Testis (tissue), 3 donors: ENCODE measurements around the gene EGR1. TPM values are rescaled to one million over a fixed set of nuclear protein-coding genes. Genes with fewer than 3 reads are reported as not detected.
"Not testable (repeated sequence)": the region's sequence is repeated elsewhere in the genome, so short reads cannot be mapped to it uniquely, and the experiment has no call there.

Source experiments
- DNase-seq: peaks from one replicate; pipeline ENCODE4 v3.0.0-alpha.2; 2019
- H3K27ac ChIP-seq, 2 donors: fragments of 200-600 bp; sonication (generic); one replicate each; pipeline ENCODE4 v1.5.1; 2019
- H3K27me3 ChIP-seq: fragments of 200-600 bp; sonication (generic); one replicate; pipeline ENCODE4 v1.5.1; 2019
- H3K36me3 ChIP-seq: fragments of 200-600 bp; sonication (generic); one replicate; pipeline ENCODE4 v1.5.1; 2017; ENCODE audit warnings: low read depth; ENCODE audit errors: missing control alignments
- H3K4me1 ChIP-seq: fragments of 200-600 bp; sonication (generic); one replicate; pipeline ENCODE4 v1.5.1; 2019
- H3K4me3 ChIP-seq, 2 donors: fragments of 200-600 bp; sonication (generic); one replicate each; pipeline ENCODE4 v1.5.1; 2017 to 2019
- H3K9me3 ChIP-seq: fragments of 200-600 bp; sonication (generic); one replicate; pipeline ENCODE4 v1.5.1; 2017
- CTCF ChIP-seq, 3 experiments: fragments of 450-650 bp in 2 of 3; fragments of 200-600 bp in 1 of 3; sonication (generic) in 1 of 3; IDR thresholded peaks; one replicate each; pipeline ENCODE4 v1.5.1; 2016 to 2019; ENCODE audit warnings: antibody characterized with exemption in 3 of 3, mild to moderate bottlenecking in 2 of 3, moderate library complexity in 1 of 3
- POLR2A ChIP-seq: fragments of 450-650 bp; IDR thresholded peaks from one replicate; pipeline ENCODE4 v1.6.1; 2017; ENCODE audit warnings: antibody characterized with exemption, mild to moderate bottlenecking, moderate library complexity
- WGBS, 2 donors: methylation state at CpG; one replicate each; pipeline ENCODE4 v1.1.5; 2018; 5-methylcytosine and 5-hydroxymethylcytosine counted together
- intact Hi-C: fragments of 100-400 bp; cut with DNase I; formaldehyde crosslinking; loops from one replicate; pipeline ENCODE4 v1.15.1; 2023; ENCODE audit warnings: low total_unique reads
- polyA plus RNA-seq: library from polyadenylated mRNA; stranded (reverse); fragments of 350-450 nt; fragmentation: Illumina TruSeq; extraction: RNeasy Lipid Tissue Mini Kit (QIAGEN cat#74804); gene quantifications from one replicate; pipeline ENCODE4 v1.2.3, GENCODE V29; 2014; ENCODE audit warnings: low read depth, low replicate concordance; ENCODE audit not compliant: insufficient read depth
- total RNA-seq, 2 donors: library from RNA; depleted of rRNA; stranded (reverse); fragments of >200 nt; gene quantifications; one replicate each; pipeline ENCODE4 v1.2.3, GENCODE V29; 2016

EGR1 gene
- total and polyA plus RNA-seq, 3 donors from 2014 or later, result 8.7 to 63.6 (median 11.9) TPM

DNA sequence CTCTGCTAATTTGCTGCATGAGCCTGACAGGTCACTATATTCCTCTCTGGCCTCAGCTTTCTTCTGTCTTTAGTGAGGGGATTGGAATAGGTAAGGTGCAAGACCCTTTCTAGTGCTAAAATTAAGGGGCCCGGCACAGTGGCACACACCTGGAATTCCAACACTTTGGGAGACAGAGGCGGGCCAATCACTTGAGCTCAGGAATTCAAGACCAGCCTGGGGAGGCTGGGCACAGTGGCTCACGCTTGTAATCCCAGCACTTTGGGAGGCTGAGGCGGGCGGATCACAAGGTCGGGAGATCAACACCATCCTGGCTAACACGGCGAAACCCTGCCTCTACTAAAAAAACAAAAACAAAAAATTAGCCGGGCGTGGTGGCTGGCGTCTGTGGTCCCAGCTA lies 37.2 kb downstream of the EGR1 start:
- TF ChIP-seq CTCF (IDR thresholded peaks at IDR 0.05), result no peak
- TF ChIP-seq POLR2A, result no peak
- DNase-seq, result no peak
- 84 to 89% methylated on average over 11 of the region's 11 CpGs for WGBS, 2 donors
- intact Hi-C loops, result loop anchor here (10.0 kb wide), 1 partner anchor 48 kb away; no protein-coding TSS in a partner anchor
- Histone ChIP-seq H3K27ac (no peak overlapping the region), H3K4me3 (no peak overlapping the region), H3K27me3 (no peaks in the 10 kb centered on the region), H3K36me3 (no peaks in the 10 kb centered on the region), H3K9me3 (no peaks in the 10 kb centered on the region), H3K4me1 (no peaks in the 10 kb centered on the region)

DNA sequence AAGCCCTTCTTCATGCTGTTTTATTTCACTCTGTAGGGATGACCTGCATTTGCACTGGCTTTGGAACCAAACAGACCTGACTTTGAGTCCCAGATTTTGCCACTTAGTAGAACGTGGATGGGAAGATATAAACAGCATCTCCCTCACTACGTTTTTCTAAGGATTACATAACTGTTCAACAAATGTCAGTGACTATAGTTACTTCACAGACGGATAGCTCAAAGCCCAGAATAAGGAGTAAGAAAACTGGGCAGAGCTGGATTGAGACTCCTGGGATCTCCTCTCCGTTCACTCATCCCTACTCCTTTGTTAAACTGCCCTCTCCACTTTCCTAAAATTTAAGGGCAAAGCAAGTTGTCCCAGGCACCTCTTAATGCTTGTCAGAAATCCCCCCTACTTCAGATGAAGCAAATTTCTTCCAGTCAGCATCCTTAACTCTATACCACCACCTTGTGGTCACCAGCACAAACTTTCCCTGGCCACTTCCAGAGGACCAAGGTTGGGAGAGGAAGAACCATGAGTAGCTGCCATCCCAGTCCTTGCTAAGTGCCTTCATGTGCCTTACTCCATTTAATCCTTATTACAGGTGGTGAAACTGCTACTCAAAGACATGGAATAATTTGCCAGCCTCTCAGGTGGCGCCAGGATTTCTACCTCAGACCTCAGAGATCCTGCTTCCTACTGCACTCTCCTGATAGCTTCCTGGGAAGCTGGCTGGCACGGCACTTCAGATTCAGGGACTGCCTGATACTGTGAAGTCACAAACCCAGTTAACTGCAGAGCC lies 38.4 kb downstream of the EGR1 start:
- H3K4me1 ChIP-seq, result no peaks in the 10 kb centered on the region
- no peaks in the 10 kb centered on the region for H3K27me3 ChIP-seq
- no peaks in the 10 kb centered on the region for H3K36me3 ChIP-seq
- 29 to 40% methylated on average over 5 to 6 of the region's 6 CpGs for WGBS, 2 donors
- intact Hi-C loops, result loop anchor here (10.0 kb wide), 1 partner anchor 49 kb away; no protein-coding TSS in a partner anchor
- no peak overlapping the region for H3K4me3 ChIP-seq
- no peaks in the 10 kb centered on the region for H3K9me3 ChIP-seq
- TF ChIP-seq POLR2A (no peak), CTCF (IDR thresholded peaks at IDR 0.05) (peak; percentile 71 to 77 (median 73))
- DNase-seq, result peak; percentile 38
- H3K27ac ChIP-seq, result no peak overlapping the region

GRCh38 chr5:138504799-138505198 lies 39.5 kb downstream of the EGR1 start:
- 49 to 55% methylated on average over 4 of the region's 4 CpGs for WGBS, 2 donors
- Histone ChIP-seq H3K4me3 (no peak overlapping the region), H3K27ac (no peak overlapping the region), H3K36me3 (no peaks in the 10 kb centered on the region), H3K27me3 (no peaks in the 10 kb centered on the region), H3K4me1 (no peaks in the 10 kb centered on the region), H3K9me3 (no peaks in the 10 kb centered on the region)
- peak; percentile 49 for DNase-seq
- intact Hi-C loops, result loop anchor here (10.0 kb wide), 1 partner anchor 50 kb away; no protein-coding TSS in a partner anchor
- TF ChIP-seq POLR2A (no peak), CTCF (IDR thresholded peaks at IDR 0.05) (no peak)

DNA sequence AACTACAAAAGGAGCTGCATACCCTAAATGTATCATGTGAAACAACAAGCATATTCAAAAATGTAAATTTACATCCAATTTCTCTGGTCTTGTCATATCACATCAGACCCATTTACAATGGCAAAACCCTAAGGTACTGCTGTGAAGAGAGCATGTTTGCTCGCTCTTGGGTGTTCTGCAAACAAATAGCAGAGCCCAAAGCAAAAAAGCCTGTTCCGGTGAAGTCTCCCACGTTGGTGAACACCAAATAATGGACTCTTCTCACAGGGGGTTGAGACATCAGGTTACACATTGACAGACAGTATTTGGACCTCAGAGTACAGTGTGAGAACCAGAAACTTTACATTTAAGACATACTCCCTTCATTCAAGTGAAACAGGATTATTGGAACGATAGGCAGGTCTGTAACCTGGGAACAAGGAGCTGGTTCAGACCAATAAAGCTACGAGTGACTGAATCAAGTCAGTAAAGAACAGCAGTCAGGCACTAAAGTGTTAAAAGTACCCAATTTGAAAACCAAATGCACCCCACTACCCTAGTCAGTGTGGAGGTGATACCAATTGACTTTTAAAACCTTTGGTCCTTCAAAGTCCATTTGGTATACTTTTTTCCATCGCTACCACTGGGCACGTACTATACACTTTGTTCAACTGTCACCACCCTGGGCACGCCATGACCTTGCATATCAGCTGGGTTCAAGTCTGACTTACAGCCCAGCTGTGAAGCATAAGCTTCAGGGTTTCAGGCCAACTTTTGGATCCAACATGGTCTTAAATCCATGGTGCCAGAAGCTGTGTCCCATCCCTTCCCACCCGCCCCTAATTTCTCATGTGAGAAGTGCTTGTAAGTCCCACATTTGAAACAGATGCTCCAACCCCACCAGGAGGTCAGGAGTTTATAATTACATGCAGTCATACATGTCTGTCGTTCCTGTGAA lies 41.4 kb downstream of the EGR1 start:
- no peak for DNase-seq
- H3K9me3 ChIP-seq, result no peaks in the 10 kb centered on the region
- 83 to 91% methylated on average over 10 of the region's 10 CpGs for WGBS, 2 donors
- H3K27ac ChIP-seq, result no peak overlapping the region
- no peaks in the 10 kb centered on the region for H3K4me1 ChIP-seq
- intact Hi-C loops, result loop anchor here (10.0 kb wide), 1 partner anchor 52 kb away; no protein-coding TSS in a partner anchor
- H3K4me3 ChIP-seq, result no peak overlapping the region
- TF ChIP-seq POLR2A (no peak), CTCF (IDR thresholded peaks at IDR 0.05) (no peak)
- no peaks in the 10 kb centered on the region for H3K27me3 ChIP-seq
- H3K36me3 ChIP-seq, result no peaks in the 10 kb centered on the region

- H3K36me3 ChIP-seq, DNase-seq, H3K9me3 ChIP-seq: not testable (repeated sequence)
Observed at GRCh38 chr5:138507485-138507884, 42.2 kb downstream of the EGR1 start.

More at GRCh38 chr5:138507485-138507884, 42.2 kb downstream of the EGR1 start:
- not testable (repeated sequence) for H3K4me1 ChIP-seq, H3K27me3 ChIP-seq, H3K4me3 ChIP-seq, H3K27ac ChIP-seq
- intact Hi-C loops, result loop anchor here (10.0 kb wide), 1 partner anchor 53 kb away; no protein-coding TSS in a partner anchor
- WGBS, 2 donors, result 92 to 94% methylated on average over 8 of the region's 8 CpGs
